Stimulated activated CD8-positive, alpha-beta memory T cell treated with anti-CD3 and anti-CD28 coated beads, Interleukin-12 subunit alpha, Interleukin-12 subunit beta, amount 100 ng/mL, for 1 hour (primary cell): ENCODE results near the gene TTC9B.
"Not testable (repeated sequence)": the region's sequence is repeated elsewhere in the genome, so short reads cannot be mapped to it uniquely, and the experiment has no call there.

ENCODE experiments used
- DNase-seq: peaks from one replicate; pipeline ENCODE4 v3.0.0-alpha.2; 2020; ENCODE audit warnings: low read depth

TTC9B gene

DNA sequence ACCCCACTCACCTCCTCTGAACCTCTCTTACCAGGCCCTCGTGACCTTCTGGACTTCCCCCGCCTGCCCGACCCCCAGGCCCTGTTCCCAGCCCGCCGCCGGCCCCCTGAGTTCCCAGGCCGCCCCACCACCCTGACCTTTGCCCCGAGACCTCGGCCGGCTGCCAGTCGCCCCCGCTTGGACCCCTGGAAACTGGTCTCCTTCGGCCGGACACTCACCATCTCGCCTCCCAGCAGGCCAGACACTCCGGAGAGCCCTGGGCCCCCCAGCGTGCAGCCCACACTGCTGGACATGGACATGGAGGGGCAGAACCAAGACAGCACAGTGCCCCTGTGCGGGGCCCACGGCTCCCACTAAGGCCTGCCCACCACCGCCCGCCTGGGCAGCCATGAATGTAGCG is 3.2 kb downstream of the TTC9B start:
- DNase-seq: no peak

DNA sequence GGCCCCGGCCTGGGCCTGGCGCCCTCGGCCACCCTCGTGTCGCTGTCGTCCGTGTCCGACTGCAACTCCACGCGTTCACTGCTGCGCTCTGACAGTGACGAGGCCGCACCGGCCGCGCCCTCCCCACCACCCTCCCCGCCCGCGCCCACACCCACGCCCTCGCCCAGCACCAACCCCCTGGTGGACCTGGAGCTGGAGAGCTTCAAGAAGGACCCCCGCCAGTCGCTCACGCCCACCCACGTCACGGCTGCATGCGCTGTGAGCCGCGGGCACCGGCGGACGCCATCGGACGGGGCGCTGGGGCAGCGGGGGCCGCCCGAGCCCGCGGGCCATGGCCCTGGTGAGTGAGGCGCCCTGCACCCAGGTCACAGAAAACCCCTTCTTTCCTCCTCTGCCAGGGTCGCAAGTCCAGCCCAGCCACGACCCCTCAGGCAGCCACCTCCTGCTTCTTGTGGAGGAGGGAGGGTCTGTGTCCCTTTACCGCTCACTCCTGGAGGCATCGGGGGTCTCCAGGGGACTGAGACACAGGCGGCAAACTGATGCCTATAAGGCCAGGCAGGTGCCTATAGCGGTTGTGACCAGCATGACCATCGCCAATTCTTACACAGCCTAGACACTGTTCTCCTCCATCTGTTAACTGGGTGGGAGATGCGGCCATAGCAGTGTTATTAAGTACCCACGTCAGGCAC is 4.2 kb downstream of the TTC9B start:
- DNase-seq: no peak

DNA sequence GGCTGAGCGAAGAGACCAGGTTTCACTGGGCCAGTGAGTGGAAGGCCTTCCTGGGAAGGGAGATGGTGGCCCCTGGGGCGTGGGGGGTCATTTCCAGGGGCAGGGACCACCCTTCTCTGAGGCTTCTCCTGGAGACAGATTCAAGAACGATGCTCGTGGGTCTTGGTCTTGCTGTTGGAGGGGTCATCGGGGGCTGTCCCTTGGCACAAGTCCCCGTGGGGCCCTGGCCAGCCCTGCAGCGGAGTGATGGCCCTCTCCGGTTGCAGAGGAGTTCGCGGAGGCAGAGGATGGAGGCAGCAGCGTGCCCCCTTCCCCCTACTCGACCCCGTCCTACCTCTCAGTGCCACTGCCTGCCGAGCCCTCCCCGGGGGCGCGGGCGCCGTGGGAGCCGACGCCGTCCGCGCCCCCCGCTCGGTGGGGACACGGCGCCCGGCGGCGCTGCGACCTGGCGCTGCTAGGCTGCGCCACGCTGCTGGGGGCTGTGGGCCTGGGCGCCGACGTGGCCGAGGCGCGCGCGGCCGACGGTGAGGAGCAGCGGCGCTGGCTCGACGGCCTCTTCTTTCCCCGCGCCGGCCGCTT is 4.8 kb downstream of the TTC9B start:
- DNase-seq: no peak

DNA sequence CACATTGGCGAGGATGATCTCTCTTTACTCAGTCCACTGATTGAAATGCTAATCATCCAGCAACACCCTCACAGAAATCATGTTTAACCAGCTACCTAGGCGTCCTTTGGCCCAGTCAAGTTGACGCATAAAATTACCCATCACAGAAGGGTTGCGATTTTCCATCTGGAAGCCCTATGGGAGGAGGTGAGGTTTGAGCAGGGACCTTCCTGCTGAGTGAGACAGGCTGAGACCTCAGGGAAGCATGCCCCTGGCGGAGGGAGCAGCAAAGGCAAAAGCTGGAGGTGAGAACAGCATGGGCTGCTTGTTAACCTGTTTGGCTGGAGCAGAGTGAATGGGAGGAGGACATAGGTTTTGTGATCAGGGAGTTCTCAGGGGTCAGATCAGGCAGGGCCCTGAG is 7.3 kb downstream of the TTC9B start:
- DNase-seq: no peak

DNA sequence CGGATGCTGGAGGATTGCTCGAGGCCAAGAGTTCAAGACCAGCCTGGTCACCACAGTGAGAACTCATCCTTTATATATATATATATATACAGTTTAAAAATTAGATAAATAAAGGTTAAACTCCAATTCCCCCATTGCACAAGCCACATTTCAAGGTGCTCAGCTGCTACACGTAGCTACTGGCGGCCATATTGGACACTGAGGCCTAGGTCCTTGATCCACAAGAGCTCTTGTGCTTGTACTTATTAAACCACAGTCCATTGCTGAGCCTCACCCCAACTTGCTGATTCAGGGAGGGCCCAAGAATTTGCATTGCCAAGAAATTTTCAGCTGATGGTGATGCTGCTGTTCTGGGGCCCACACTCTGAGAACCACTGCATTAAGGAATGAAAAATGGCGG is 9.6 kb downstream of the TTC9B start:
- DNase-seq: no peak

DNA sequence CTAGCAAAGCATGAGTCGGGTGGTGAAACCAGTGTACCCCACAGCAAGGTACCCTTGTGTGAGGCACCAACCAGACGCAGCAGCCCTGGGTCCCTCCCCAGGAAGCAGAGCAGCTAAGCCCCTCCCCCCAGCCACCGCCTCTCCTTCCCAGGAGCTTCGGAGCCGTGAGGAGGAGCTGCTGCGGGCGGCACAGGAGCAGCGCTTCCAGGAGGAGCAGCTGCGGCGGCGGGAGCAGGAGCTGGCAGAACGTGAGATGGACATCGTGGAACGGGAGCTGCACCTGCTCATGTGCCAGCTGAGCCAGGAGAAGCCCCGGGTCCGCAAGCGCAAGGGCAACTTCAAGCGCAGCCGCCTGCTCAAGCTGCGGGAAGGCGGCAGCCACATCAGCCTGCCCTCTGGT is 12.4 kb downstream of the TTC9B start:
- DNase-seq: no peak

DNA sequence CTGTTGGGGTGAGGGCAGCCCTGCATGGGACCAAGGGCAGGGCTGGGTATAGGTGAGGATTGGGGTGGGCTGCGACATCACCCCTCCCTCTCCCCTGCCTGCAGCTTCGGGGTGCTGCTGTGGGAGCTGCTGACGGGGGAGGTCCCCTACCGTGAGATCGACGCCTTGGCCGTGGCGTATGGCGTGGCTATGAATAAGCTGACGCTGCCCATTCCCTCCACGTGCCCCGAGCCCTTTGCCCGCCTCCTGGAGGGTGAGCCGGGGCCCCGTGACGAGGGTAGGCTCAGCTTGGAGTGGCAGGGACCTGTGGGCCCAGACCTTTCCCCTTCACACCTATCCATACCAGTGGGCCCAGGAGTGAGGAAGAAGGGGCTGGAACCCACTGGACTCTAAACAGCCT is 13.8 kb downstream of the TTC9B start:
- no peak for DNase-seq

DNA sequence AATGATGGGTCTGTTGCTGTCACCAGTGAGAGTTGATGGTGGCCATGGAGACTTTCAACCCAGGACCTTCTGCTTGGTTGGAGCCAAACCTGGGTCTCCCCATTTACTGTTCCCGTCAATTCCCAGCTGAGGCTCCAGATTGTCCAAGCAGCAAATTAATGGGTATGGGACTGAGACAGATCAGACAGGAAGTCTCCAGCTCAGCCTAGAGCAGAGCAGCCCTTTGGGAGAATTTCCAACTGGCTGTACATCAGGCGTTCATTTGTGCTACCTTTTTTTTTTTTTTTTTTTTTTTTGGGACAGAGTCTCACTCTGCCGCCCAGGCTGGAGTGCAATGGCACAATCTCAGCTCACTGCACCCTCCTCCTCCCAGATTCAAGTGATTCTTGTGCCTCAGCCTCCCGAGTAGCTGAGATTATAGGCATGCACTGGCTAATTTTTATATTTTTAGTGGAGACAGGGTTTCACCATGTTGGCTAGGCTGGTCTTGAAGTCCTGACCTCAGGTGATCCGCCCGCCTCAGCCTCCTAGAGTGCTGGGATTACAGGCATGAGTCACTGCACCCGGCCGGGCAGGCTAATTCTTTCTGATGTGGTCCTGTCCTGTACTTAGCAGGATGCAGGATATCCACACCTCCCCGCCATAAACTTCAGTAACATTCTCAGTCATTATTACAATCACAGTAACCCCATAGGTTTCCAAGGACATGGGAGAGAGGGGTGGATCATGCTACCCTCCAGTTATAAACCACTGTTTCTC is 17.7 kb downstream of the TTC9B start:
- DNase-seq: no peak

DNA sequence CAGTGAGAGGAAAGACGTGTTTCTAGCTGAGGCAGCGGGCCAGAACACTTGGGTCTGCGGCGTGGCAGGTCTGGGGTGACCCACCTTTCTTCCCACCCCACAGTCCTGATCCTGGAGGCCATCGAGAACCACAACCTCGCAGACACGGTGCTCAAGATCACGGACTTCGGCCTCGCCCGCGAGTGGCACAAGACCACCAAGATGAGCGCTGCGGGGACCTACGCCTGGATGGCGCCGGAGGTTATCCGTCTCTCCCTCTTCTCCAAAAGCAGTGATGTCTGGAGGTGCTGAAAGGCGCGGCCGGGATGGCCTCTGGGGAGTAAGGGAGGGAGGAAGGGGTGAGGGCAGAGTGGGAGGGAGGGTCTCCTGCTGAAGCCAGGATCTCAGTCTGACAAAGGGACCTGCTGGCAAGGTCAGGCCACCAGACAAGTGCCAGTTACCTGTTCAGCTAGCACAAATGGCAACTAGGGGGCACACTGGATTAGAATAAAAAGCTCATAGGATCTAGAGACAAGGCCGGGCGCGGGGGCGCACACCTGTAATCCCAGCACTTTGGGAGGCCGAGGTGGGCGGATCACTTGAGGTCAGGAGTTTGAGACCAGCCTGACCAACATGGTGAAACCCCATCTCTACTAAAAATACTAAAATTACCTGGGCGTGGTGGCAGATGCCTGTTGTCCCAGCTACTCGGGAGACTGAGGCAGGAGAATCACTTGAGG is 19.8 kb downstream of the TTC9B start:
- DNase-seq: no peak

DNA sequence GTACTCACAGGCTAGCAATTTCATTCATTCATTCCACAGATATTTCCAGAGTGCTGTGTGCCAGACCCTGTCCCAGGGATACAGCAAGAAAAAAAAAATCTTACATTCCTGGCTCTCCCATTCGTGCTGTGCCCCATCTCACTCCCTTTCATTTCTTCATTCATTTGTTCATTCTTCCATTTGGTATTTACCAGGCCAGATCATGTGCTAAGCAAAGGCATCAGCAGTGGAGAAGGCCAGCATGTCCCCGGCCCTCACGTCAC is 24.7 kb downstream of the TTC9B start:
- no peak for DNase-seq

DNA sequence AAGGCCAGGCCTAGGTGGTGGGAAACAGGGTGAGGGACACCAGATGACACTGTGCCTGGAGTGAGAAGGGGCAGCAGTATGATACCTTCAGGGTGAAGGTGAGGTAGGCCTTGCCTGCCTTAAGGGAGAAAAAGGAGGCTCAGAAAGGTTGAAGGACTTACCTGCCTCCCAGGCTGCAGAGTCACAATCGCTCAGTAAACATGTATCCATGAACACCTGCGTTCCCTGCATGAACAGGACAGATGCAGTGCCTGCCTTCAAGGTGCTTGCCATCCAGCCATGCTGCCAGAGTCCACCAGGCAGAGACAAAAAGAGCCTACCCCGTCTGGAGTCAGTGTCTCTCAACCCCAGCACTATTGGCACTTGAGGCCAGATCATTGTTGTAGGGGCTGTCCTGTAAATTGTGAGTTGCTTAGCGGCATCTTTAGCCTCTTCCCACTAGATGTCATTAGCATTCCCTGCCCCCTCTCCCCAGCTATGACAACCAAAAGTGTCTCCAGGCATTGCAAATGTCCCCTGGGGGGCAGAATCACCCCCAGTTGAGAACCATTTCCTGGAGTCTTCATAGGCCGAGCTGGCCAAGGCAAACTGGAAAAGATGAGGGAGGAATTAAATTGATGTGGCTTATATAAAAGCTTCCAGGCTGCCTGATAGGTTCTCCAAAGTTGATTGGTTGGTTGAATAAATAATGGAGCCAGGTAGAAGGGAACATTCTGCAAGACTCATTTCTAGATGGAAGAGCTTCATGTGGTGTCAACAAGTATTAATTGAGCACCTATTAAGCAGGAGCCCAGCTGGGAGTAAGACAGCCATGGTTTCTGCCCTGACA is 25.2 kb downstream of the TTC9B start:
- DNase-seq: no peak

DNA sequence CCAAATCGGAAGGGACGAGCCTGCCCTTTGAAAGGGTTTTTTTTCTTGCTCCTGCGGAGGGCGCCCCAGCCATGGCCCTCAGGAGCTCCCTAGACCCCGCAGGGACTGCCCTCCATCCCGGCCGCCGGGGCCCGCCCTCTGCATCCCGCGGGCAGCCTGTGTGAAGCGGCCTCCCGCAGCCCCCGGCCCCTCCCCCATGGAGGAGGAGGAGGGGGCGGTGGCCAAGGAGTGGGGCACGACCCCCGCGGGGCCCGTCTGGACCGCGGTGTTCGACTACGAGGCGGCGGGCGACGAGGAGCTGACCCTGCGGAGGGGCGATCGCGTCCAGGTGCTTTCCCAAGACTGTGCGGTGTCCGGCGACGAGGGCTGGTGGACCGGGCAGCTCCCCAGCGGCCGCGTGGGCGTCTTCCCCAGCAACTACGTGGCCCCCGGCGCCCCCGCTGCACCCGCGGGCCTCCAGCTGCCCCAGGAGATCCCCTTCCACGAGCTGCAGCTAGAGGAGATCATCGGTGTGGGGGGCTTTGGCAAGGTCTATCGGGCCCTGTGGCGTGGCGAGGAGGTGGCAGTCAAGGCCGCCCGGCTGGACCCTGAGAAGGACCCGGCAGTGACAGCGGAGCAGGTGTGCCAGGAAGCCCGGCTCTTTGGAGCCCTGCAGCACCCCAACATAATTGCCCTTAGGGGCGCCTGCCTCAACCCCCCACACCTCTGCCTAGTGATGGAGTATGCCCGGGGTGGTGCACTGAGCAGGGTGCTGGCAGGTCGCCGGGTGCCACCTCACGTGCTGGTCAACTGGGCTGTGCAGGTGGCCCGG is 26.1 kb downstream of the TTC9B start:
- DNase-seq: no peak

DNA sequence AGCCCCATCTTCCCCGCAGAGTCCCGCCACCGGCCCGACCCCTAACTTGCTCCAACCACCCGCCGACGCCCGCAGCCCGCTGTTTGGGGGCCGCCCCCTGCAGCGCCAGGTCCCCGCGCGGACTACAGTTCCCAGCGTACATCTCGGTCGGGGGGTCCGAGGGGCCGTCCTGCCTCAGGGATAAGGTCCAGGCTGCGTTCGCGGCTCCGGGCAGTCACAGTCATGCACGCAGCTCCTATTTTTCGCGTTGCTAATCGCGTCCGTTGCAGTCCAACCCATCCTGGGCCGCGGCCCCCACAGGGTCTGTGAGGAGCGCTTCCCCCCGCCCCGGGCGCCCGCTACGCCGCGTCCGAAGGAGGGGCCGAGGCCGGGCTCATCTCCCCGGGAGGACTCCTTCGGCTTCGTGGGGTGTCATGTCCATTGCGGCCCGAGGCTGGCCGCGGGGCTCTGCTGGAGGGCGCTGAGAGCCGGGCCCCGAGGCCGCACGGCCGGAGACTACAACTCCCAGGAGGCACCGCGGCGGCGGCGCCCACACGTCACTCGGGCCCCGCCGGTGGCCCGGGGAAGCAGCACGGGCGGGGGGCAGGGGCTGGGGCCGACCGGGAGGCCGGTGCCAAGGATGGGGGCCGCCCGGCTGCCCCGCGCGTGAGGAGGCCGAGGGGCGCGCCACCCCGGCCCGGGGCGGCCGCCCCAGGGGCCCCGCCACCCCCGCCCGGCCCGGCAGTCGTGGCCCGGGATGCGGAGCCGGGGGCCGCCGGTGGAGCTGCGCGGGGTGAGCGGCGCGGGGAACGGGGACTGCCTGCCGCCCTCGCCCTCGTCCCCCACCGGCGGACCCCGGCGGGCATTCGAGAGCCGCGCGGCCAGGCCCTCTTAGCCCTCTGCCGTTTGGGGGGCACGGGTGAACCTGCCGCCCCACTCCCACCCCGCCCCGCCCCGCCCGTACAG is 27.0 kb downstream of the TTC9B start, which contains the start of gene MAP3K10:
MAP3K10 (plus strand) TSS at position 536 of the 945 bp plus-strand sequence. CDS start 606 bp downstream, outside the sequence.
- DNase-seq: peak; percentile 42

DNA sequence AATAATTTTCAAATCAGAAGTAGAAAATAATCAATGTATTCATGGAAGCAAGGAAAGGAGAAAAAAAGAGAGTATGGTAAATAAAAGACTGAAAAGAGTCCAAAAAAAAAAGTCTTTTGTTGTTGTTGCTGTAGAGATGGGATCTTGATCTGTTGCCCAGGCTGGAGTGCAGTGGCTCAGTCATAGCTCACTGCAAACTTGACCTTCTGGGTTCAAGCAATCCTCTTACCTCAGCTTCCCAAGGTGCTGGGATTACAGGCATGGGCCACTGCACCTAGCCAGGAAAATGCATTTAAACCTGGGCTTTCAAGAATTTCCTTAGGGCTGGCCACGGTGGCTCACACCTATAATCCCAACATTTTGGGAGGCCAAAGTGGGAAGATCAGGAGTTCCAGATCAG is 33.9 kb downstream of the TTC9B start:
- no peak for DNase-seq

DNA sequence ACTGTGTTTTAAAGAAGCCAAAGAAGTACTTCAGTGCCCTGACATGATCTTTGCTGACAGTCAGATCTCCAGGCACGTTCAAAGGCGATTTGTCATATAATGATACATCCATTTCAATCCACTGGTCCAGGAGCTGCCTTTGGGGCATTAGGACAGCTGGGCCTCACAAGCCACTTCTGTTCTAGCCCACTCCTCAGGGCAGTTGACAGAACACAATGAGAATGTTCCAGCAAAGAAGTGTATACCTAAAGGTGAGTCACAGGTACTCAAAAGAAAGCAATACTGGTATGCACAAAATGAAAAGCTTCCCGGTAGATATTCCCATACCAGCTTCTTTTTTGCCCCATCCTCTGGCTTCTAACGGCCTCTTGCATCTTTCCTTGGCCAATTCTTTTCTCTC is 39.4 kb downstream of the TTC9B start:
- DNase-seq: no peak

DNA sequence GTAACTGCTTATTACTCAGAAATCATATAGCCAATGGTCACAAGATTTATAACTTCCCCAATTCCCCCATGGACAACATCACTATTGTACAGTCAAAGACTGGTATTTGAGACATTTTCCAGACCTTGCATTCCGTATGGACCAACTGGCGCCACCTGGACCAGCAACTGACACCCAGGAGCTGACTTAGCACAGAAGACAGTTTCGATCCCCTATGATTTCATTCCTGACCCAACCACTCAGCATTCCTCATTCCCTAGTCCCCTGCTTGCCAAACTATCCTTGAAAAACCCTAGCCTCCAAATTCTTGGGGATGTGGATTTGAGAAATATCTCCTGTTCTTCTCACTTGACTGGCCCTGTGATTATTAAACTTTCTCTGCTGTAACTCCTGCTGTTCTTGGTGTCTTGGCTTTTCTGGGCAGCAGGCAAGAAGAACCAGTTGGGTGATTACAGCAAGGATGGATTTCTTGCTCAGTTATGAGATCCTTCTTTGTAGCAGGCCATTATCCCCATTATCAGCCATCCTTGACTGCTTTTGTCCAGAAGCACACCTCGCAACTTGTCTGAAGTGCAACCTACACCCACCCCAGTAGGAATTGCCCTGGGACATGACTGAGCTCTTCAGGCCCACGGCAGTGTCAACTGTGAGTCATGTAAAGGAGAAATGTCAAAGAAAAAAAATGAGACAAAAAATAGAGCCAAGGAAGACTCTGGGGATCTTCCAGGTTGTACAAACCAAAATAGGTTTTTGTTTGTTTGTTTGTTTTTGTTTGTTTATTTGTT is 40.7 kb downstream of the TTC9B start:
- DNase-seq: no peak

DNA sequence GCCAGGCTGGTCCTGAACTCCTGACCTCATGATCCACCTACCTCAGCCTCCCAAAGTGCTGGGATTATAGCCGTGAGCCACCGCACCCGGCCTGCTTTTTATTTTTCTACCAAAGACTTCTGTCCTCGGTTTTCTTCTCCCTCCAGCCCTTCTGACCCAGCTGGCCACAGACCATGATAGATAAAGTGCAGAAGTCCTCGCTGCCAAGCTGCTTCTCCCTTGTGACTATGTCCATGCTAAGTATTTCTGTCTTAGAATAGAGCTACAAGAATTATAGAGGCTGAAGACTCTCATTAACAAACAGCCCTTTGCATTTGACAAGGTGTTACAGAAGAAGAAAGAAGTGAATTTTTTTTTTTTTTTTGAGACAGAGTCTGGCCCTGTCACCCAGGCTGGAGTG is 42.4 kb downstream of the TTC9B start:
- no peak for DNase-seq

DNA sequence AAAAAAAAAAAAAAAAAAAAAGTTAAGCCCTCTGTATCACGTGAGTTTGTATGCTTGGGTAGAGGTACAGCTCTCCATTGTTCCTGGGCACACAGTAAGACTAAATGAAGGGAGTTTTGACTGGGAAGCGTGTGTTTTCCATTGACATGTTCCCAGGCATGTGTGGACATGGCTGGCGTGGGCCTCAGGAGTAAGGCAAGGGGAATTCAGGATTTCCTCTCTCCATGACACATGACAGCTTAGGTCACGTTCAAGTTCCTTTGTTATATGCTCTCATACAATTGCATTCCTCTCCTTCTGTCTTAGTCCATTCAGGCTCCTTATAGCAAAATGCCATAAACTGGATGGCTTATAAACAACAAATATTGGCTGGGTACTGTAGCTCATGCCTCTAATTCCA is 44.1 kb downstream of the TTC9B start:
- no peak for DNase-seq

DNA sequence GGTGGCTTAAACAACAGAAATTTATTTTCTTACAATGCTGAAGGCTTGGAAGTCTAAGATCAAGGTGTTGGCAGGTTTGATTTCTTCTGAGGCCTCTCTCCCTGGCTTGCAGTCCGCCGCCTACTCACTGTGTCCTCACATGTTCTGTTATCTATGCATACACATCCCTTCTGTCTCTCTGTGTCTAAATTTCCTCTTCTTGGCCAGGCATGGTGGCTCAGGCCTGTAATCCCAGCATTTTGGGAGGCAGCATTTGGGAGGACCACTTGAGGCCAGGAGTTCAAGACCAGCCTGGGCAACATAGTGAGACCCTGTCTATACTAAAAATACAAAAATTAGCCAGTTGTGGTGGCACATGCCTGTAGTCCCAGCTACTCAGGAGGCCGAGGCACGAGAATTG is 46.9 kb downstream of the TTC9B start:
- not testable (repeated sequence) for DNase-seq
